HCT116 (cell line): ENCODE results near the gene ETNK2.

Experiments
- ATF3 ChIP-seq: IDR thresholded peaks from 2 replicates; pipeline ENCODE4 v1.6.1; 2012
- CTCF ChIP-seq, 3 experiments: fragments of 200-600 bp in 1 of 3; sonication (generic) in 1 of 3; IDR thresholded peaks in 2 of 3; conservative IDR thresholded peaks in 1 of 3; 2 replicates each; pipeline ENCODE4 v1.5.1; 2012 to 2017; ENCODE audit warnings: low read depth in 2 of 3, low read length in 2 of 3, antibody characterized with exemption in 1 of 3, borderline replicate concordance in 1 of 3, control low read depth in 1 of 3, mild to moderate bottlenecking in 1 of 3, mixed read lengths in 1 of 3, mixed run types in 1 of 3, moderate library complexity in 1 of 3; ENCODE audit not compliant: insufficient read depth in 1 of 3
- EZH2 ChIP-seq: fragments of 200-600 bp; sonication (generic); IDR thresholded peaks from 2 replicates; pipeline ENCODE4 v1.6.1; 2017; ENCODE audit warnings: antibody characterized with exemption, mixed run types
- MAX ChIP-seq: IDR thresholded peaks from 2 replicates; pipeline ENCODE4 v1.6.1; 2012
- POLR2A ChIP-seq: IDR thresholded peaks from 2 replicates; pipeline ENCODE4 v1.7.0; 2011; ENCODE audit warnings: borderline replicate concordance; ENCODE audit not compliant: insufficient read depth, insufficient read length; ENCODE audit errors: extremely low read depth
- POLR2AphosphoS5 ChIP-seq: IDR thresholded peaks from 2 replicates; pipeline ENCODE4 v1.6.1; 2011; ENCODE audit warnings: mild to moderate bottlenecking, low read depth, low read length, moderate library complexity
- RAD21 ChIP-seq: IDR thresholded peaks from 2 replicates; pipeline ENCODE4 v1.6.1; 2012; ENCODE audit warnings: low read depth, mild to moderate bottlenecking
- REST ChIP-seq: IDR thresholded peaks from 2 replicates; pipeline ENCODE4 v1.6.1; 2012; ENCODE audit warnings: low read depth
- SIN3A ChIP-seq: IDR thresholded peaks from 2 replicates; pipeline ENCODE4 v1.6.1; 2012; ENCODE audit warnings: low read depth
- SRF ChIP-seq: IDR thresholded peaks from 2 replicates; pipeline ENCODE4 v1.6.1; 2012; ENCODE audit warnings: low read depth
- YY1 ChIP-seq: IDR thresholded peaks from 2 replicates; pipeline ENCODE4 v1.6.1; 2011; ENCODE audit warnings: low read length, low read depth, moderate library complexity, mild to moderate bottlenecking; ENCODE audit not compliant: insufficient replicate concordance; ENCODE audit errors: extremely low read depth
- ZNF274 ChIP-seq: fragments of 200-500 bp; sonication (Bioruptor generic); IDR thresholded peaks from 2 replicates; pipeline ENCODE4 v1.6.1; 2014; ENCODE audit warnings: mild to moderate bottlenecking, low read depth, low read length, inconsistent platforms

- TF ChIP-seq EZH2, result no peak
- no peak for TF ChIP-seq SIN3A
- no peak for TF ChIP-seq MAX
- TF ChIP-seq POLR2A, result no peak
- no peak for TF ChIP-seq CTCF (IDR thresholded peaks at IDR 0.05 in 2 of 3, conservative IDR thresholded peaks at IDR 0.05 in 1 of 3; ENCODE audit: borderline replicate concordance in 1 of 3, insufficient read depth in 1 of 3, low read depth in 2 of 3, low read length in 2 of 3)
- TF ChIP-seq ATF3, result no peak
- TF ChIP-seq YY1, result no peak
- no peak for TF ChIP-seq REST
- TF ChIP-seq ZNF274, result no peak
- TF ChIP-seq POLR2AphosphoS5, result no peak
- no peak for TF ChIP-seq SRF
- TF ChIP-seq RAD21, result no peak
Observed at GRCh38 chr1:204149635-204150565, 1.9 kb downstream of the ETNK2 start.
